Measurements from ENCODE around the gene IL3. TPM values are rescaled to one million over a fixed set of nuclear protein-coding genes. Genes with fewer than 3 reads are reported as not detected.
"Not testable (repeated sequence)": the region's sequence is repeated elsewhere in the genome, so short reads cannot be mapped to it uniquely, and the experiment has no call there.

The IL3 gene
- total RNA-seq, 2 experiments from 2014 or later: not detected

GRCh38 chr5:132104556-132104955, 44.1 kb downstream of the IL3 start:
- Histone ChIP-seq H3K4me3 (ENCODE audit: low read depth, low read length, poor library complexity, severe bottlenecking) (no peak overlapping the region), H3K36me3 (ENCODE audit: insufficient read depth, low read length) (no peaks in the 10 kb centered on the region), H3K9me3 (ENCODE audit: low read length) (no peaks in the 10 kb centered on the region), H3K9me2 (ENCODE audit: insufficient read depth, low read length) (no peaks in the 10 kb centered on the region), H3K4me2 (ENCODE audit: low read length) (peak overlapping the region; percentile 76), H3K27ac (ENCODE audit: low read depth, low read length, poor library complexity, severe bottlenecking) (peak overlapping the region; percentile 75), H4K20me1 (ENCODE audit: insufficient read depth, low read length) (no peaks in the 10 kb centered on the region), H3K4me1 (ENCODE audit: insufficient read depth, low read length, poor library complexity, severe bottlenecking) (peaks cover 62% of the 10 kb centered on the region), H2AFZ (ENCODE audit: low read length) (no peak overlapping the region; the same call in 1 of the 2 replicates), H3K79me2 (ENCODE audit: insufficient read depth, low read depth, low read length) (no peaks in the 10 kb centered on the region)
- CTCF ChIA-PET (ENCODE audit: unreplicated experiment): no interaction called here
- peak; percentile 12 for DNase-seq (ENCODE audit: low spot score)
- POLR2A ChIA-PET: interaction anchor here (0.6 to 1.6 kb wide), 12 partner anchors 12 to 778 kb away, joined by 3 to 9 read pairs (median 4); no protein-coding TSS in a partner anchor
- BruUV-seq (replicated peaks): no TSS peak
- TF ChIP-seq, protein P1, sequence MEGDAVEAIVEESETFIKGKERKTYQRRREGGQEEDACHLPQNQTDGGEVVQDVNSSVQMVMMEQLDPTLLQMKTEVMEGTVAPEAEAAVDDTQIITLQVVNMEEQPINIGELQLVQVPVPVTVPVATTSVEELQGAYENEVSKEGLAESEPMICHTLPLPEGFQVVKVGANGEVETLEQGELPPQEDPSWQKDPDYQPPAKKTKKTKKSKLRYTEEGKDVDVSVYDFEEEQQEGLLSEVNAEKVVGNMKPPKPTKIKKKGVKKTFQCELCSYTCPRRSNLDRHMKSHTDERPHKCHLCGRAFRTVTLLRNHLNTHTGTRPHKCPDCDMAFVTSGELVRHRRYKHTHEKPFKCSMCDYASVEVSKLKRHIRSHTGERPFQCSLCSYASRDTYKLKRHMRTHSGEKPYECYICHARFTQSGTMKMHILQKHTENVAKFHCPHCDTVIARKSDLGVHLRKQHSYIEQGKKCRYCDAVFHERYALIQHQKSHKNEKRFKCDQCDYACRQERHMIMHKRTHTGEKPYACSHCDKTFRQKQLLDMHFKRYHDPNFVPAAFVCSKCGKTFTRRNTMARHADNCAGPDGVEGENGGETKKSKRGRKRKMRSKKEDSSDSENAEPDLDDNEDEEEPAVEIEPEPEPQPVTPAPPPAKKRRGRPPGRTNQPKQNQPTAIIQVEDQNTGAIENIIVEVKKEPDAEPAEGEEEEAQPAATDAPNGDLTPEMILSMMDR (conservative IDR thresholded peaks at IDR 0.05; ENCODE audit: low read length): no peak
- no peak for TF ChIP-seq EZH2phosphoT487 (IDR thresholded peaks at IDR 0.05; ENCODE audit: borderline replicate concordance, low read depth, low read length)
- intact Hi-C loops (cut with micrococcal nuclease; ENCODE audit: unreplicated experiment): no loop called here

- no peaks in the 10 kb centered on the region for H3K9me3 ChIP-seq (ENCODE audit: low read length)
- H2AFZ ChIP-seq (ENCODE audit: low read length): no peak overlapping the region
- peaks cover 54% of the 10 kb centered on the region for H3K4me1 ChIP-seq (ENCODE audit: insufficient read depth, low read length, poor library complexity, severe bottlenecking)
- intact Hi-C loops (cut with micrococcal nuclease; ENCODE audit: unreplicated experiment): no loop called here
- no peaks in the 10 kb centered on the region for H3K79me2 ChIP-seq (ENCODE audit: insufficient read depth, low read depth, low read length)
- ChIA-PET CTCF (ENCODE audit: unreplicated experiment) (interaction anchor here (0.5 kb wide), 1 partner anchor 391 kb away, joined by 7 read pairs; no protein-coding TSS in a partner anchor), POLR2A (interaction anchor here (1.2 kb wide), 1 partner anchor 36 kb away, joined by 4 read pairs; no protein-coding TSS in a partner anchor)
- no peaks in the 10 kb centered on the region for H4K20me1 ChIP-seq (ENCODE audit: insufficient read depth, low read length)
- H3K4me2 ChIP-seq (ENCODE audit: low read length): no peak overlapping the region
- H3K9me2 ChIP-seq (ENCODE audit: insufficient read depth, low read length): no peaks in the 10 kb centered on the region
- TF ChIP-seq EZH2phosphoT487 (IDR thresholded peaks at IDR 0.05; ENCODE audit: borderline replicate concordance, low read depth, low read length): no peak
- TF ChIP-seq, protein P1 (conservative IDR thresholded peaks at IDR 0.05; ENCODE audit: low read length): no peak
- H3K4me3 ChIP-seq (ENCODE audit: low read depth, low read length, poor library complexity, severe bottlenecking): no peak overlapping the region
- H3K27ac ChIP-seq (ENCODE audit: low read depth, low read length, poor library complexity, severe bottlenecking): no peak overlapping the region
- H3K36me3 ChIP-seq (ENCODE audit: insufficient read depth, low read length): no peaks in the 10 kb centered on the region
- no peak for DNase-seq (ENCODE audit: low spot score)
- no TSS peak for BruUV-seq (replicated peaks)
Observed at GRCh38 chr5:132105688-132106087, 45.2 kb downstream of the IL3 start.

GRCh38 chr5:132108495-132108894, 48.0 kb downstream of the IL3 start:
- H3K9me2 ChIP-seq (ENCODE audit: insufficient read depth, low read length); H3K9me3 ChIP-seq (ENCODE audit: low read length); POLR2A ChIA-PET; H3K4me2 ChIP-seq (ENCODE audit: low read length); H3K27ac ChIP-seq (ENCODE audit: low read depth, low read length, poor library complexity, severe bottlenecking); CTCF ChIA-PET (ENCODE audit: unreplicated experiment); H4K20me1 ChIP-seq (ENCODE audit: insufficient read depth, low read length); H3K36me3 ChIP-seq (ENCODE audit: insufficient read depth, low read length); H3K79me2 ChIP-seq (ENCODE audit: insufficient read depth, low read depth, low read length); DNase-seq (ENCODE audit: low spot score); H2AFZ ChIP-seq (ENCODE audit: low read length); intact Hi-C loops (cut with micrococcal nuclease; ENCODE audit: unreplicated experiment); BruUV-seq (replicated peaks); H3K4me3 ChIP-seq (ENCODE audit: low read depth, low read length, poor library complexity, severe bottlenecking): not testable (repeated sequence)
- peaks cover 26% of the 10 kb centered on the region for H3K4me1 ChIP-seq (ENCODE audit: insufficient read depth, low read length, poor library complexity, severe bottlenecking)

DNA sequence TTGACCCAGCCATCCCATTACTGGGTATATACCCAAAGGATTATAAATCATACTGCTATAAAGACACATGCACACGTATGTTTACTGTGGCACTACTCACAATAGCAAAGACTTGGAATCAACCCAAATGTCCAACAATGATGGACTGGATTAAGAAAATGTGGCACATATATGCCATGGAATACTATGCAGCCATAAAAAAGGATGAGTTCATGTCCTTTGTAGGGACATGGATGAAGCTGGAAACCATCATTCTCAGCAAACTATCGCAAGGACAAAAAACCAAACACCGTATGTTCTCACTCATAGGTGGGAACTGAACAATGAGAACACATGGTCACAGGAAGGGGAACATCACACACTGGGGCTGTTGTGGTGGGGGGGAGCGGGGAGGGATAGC, 48.5 kb downstream of the IL3 start:
- intact Hi-C loops (cut with micrococcal nuclease; ENCODE audit: unreplicated experiment); H3K36me3 ChIP-seq (ENCODE audit: insufficient read depth, low read length); H2AFZ ChIP-seq (ENCODE audit: low read length); H3K4me3 ChIP-seq (ENCODE audit: low read depth, low read length, poor library complexity, severe bottlenecking); DNase-seq (ENCODE audit: low spot score); H3K79me2 ChIP-seq (ENCODE audit: insufficient read depth, low read depth, low read length); CTCF ChIA-PET (ENCODE audit: unreplicated experiment); H3K4me2 ChIP-seq (ENCODE audit: low read length); H3K9me2 ChIP-seq (ENCODE audit: insufficient read depth, low read length); H3K27ac ChIP-seq (ENCODE audit: low read depth, low read length, poor library complexity, severe bottlenecking); POLR2A ChIA-PET; H4K20me1 ChIP-seq (ENCODE audit: insufficient read depth, low read length); H3K9me3 ChIP-seq (ENCODE audit: low read length); BruUV-seq (replicated peaks): not testable (repeated sequence)
- H3K4me1 ChIP-seq (ENCODE audit: insufficient read depth, low read length, poor library complexity, severe bottlenecking): peaks cover 21% of the 10 kb centered on the region

Data from OCI-LY7 (cell line).